Stimulated activated CD8-positive, alpha-beta memory T cell treated with anti-CD3 and anti-CD28 coated beads, Interleukin-15, amount 100 ng/mL, for 48 hours (primary cell): ENCODE results near the gene HS3ST2.

Source experiments
- DNase-seq, 2 donors: peaks; one replicate each; pipeline ENCODE4 v3.0.0-alpha.2; 2020; ENCODE audit warnings: low read depth in 2 of 2

Gene HS3ST2

DNA sequence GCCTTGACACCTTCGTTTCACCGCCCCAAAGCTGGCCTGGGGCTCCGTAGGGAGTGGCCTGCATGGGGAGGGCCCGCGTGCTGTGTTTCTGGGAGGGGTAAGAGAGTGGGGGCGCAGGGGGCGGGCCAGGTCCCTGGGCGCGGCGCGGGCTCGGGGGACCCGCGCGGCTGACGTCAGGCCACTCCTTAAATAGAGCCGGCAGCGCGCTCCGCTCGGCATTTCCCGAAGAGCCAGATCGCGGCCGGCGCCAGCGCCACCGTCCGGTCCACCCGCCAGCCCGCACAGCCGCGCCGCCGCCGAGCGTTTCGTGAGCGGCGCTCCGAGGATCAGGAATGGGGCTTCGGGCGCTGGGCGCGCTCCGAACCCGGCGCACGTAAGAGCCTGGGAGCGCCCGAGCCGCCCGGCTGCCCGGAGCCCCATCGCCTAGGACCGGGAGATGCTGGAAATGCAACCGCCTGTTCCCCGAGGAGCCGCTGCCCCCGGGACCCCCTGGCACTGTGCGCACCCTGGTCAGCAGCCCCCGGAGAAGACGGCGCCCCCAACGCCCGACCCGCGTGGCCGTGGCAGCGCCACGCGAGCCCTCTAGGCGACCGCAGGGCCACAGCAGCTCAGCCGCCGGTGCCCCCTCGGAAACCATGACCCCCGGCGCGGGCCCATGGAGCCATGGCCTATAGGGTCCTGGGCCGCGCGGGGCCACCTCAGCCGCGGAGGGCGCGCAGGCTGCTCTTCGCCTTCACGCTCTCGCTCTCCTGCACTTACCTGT is at the start of gene HS3ST2:
Gene HS3ST2 (plus strand): TSS at position 215 of the 763 bp plus-strand sequence. CDS start 449 bp downstream, at position 664.
- DNase-seq = no peak

DNA sequence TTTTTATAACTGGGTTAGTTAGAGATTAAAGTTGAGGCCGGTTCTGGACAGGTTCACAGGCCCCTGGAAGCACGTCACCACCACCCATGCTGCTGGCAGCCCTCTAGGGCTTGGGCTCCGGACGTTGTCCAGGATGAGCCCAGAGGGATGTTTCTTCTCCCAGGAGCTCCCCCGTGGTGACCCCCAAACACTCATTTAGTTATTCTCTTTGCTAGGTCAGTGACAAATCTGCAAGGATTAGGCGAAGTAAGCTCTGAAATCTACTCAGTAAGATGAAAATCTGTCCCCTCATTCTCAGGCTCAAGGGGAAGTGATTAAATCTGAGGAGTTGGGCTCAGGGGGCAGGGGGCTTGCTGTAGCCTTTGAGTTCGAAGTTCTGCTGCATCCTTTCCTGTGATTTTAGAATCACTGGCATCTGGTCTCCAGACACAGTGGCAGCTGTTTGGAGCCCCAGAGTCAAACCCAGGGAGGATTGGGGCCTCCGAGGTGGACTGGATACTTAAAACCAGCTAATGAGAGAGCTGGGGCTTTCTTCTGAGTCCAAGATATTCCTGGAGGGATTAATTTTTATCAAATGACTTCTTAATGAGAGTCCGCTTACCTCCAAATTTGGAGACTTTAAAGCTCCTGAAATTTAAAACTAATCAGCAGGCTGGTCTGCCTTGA is 49.2 kb upstream of the HS3ST2 start:
- no peak for DNase-seq

DNA sequence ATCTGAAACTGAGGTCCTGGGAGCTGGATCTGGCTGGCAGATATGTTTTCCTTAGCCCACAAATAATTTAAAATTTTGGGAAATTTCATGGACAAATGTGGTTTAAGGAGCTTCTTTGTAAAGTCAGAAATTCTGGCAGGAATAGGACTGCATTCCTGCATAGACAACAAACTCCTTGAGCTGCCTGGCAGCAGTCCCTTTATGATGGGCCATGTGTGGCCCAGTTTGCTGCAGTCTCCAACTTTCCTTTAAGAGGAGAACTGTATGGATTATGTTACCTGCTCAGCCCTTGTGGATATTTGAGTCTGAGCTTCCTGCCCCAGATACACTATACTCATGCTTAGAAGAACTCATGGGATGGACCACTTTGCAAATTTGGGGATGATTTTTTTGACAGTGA is 48.5 kb upstream of the HS3ST2 start:
- DNase-seq = no peak

DNA sequence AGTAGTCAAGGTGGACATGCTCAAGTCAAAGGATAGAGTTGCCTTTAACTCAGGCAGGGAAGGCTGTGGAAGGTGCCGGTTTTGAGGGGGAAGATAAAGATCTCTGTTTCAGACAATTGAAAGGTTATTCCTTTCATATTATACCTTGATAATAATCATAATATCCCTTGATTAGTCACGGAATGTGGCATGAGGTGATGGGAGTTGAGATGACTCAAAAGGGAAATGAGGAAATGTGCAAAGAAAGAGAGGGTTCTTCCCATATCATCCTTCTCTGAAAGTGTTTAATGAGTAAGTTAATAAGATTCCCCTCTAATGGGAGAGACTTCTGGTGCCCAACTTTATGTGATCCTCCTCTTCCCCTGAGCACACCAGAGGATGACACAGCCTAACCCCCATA is 43.1 kb upstream of the HS3ST2 start:
- no peak for DNase-seq

DNA sequence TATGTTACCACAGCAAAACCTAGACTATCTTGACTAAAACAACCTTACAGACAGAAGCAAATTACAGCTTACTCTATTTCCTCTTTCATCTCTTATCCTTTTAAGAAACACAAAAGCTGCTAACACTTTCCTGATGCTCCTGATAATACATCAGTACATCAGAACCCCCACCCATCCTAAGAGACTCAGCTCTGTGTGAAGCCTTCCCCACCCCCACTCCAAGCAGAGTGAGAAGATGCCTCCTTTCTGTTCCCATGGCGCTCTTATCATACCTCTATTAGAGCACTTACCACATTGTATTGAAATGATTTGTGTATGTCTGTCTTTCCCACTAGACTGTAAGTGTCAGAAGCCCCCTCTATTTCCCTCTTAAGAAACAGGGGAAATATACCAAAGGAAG is 42.4 kb upstream of the HS3ST2 start:
- no peak for DNase-seq

DNA sequence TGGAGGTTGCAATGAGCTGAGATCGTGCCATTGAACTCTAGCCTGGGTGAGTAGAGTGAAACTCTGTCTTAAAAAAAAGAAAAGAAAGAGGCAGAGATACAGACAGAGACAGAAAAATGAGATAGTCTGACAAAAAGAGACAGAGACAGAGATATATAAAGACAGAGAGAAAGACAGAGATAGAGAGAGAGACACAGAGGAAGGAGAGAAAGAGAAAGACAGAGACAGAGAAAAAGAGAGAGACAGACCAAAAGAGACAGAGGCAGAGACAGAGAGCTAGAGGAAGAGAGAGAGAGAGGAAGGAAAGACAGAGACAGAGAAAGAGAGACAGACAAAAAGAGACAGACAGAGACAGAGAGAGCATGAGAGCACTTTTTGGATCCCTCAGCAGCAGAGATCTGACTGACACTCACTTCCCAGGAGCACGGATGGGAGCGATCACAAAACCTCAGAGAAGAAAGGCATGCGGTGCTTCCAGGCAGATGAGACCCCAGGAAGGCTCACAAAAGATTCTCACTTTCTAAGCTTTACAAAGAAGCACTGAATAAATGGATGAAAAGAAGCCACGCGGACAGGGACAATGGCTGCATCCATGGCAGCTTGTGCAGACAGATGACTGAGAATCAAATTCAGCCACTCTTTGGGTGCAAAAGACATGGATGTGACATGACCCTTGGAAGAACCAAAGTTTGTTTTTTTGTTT is 38.6 kb upstream of the HS3ST2 start:
- DNase-seq = no peak

DNA sequence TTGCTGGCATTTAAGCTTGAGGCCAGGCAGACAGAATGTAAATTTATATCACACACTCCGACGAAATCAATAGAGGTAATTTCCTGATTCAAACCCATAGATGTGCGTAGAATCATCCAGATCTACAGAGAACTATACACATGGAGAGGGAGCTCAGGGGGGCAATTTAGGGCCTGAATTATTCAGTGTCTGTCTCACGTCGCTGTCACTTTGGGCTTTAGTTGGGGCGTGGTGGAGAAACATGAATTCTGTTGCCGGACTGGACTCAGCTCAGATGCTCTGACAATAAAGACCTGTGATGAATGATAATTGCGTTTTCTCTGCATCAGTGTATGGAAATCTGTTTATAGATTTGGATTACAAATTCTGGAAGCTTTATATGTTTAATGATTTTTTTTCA is 32.5 kb upstream of the HS3ST2 start:
- DNase-seq = no peak

DNA sequence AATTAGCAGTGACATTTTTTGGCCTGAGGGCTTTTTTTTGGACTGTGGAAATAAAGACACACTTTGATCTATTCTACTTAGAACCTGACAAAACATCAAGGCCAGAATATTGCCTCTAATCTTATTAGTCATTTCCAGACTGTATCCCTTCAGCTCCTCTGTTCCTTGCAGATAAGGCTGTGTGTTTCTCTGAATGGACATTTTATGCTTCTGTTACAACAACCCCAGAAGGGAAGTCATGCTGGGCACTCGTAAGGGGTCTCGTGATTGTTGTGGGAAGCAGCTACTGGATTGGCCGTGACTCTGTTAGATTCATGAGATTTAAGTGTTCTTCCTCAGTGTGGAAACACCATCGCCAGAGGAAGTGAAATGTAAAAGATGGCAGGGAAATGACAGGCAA is 31.6 kb upstream of the HS3ST2 start:
- no peak for DNase-seq

DNA sequence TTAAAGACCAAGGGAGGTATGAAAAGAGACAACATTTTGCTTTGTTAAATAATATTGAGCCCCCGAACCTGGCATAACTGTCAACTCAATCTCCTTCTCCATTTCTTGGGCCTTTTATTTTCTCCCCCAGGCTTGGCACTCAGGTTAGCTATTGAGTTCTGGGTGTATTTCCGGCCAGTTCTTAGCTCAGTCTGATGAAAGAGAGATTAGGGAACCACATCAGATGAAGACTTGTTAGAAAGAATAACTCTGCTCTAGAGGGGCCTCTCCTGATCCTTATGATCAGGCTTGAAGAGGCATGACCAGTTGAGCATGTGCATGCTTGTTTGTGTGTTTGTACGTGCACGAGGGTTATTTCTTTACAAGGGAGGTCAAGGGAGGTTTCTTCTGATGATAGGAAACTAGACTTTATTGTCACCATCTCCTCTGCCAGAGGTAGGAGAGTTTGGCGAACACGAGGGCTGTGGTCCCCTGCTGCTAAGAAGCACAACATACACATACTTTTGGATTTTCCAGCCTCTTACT is 29.2 kb upstream of the HS3ST2 start:
- no peak for DNase-seq

DNA sequence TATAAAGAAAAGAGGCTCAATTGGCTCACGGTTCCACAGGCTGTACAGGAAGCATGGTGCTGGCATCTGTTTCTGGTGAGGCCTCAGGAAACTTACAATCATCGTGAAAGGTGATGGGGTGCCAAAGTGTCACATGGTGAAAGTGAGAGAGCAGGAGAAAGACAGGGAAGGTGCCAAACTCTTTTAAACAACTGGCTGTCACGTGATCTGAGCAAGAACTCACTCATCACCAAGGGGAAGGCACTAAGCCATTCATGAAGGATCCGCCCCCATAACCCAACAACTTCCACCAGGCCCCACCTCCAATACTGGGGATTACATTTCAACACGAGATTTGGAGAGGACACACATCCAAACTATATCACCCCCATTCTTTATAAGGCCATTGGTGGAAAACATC is 28.4 kb upstream of the HS3ST2 start:
- no peak for DNase-seq

DNA sequence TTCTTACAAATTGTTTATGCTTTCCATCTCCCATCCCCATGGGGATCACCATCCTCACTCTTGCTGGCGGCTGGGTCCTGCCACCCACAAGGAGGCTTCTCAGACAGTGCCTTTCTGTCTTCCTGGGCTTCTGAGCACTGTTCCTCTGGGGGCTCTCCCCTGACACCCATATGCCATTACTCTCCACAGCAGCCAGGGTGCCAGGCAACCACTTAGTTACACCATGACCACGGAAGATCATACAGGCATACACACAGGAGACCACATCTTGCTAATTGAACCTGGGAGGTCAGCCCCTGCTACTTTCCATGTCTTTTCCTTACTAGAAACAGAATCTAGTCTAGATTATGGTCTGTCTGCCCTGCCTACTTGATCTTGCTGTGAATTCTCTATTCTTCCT is 27.7 kb upstream of the HS3ST2 start:
- DNase-seq = no peak

DNA sequence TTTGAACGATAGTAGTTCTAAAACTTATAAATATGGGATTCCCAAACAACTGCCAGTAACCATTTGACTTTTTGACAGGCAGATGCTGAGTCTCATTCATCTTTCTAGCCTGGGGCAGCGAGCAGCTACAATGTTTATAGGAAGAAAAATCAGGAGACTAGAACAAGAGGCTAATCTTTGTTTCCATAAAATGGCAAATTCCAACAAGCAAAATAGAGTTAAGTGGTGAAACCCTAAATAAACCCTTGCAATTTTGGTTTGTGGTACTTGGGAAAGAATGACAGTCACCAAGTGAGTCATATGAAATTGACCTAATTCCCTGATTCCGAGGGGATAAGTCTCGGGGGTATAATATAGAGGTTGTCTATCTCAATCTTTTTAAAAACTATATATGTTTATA is 27.3 kb upstream of the HS3ST2 start:
- DNase-seq = no peak

DNA sequence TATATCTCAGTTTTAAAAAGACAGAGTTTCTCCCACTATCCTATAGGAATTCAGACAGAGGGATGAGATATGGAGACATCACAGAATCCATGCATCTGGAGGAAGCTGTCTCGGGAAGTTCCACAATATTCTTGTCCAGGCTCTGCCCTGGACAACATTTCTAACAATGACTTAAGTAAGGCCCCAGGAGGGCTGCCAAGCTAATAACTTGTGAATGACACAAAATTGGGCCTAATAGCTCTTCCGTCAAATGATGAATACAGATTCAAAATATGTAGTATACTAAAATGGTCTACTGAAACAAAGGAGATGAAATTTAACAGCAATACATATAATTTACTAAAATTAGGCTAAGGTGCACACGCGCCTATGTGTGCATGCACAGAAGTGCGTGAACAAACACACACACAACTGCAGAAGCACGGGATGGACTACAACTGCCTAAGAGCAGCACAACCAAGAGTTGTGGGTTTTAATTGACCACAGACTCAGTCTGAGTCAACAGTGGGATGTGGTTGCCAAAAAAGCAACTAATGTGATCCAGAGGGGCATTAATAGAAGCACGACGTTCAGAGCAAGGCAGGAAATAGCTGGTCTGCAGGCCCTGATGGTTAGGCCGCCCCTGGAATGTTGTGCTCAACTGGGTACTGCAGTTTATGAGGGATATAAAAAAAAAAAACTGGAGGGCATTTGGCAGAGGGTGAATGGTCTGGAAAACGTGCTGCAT is 26.3 kb upstream of the HS3ST2 start:
- DNase-seq = no peak

DNA sequence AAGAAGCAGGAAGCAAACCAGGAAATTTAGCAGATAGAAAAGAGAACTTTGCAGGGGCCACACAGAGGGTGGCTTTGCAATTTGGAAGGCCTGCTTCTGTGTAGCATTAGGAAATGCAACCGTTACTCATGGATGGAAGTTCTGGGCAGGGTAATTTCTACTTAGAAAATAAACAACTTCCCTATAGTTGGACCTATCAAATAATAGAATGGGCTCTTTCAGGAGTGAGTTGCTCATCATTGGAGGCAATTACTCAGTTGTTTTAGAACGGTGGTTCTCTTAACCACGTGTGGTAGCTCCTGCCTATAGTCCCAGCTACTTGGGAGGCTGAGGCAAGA is 25.8 kb upstream of the HS3ST2 start:
- DNase-seq = no peak

DNA sequence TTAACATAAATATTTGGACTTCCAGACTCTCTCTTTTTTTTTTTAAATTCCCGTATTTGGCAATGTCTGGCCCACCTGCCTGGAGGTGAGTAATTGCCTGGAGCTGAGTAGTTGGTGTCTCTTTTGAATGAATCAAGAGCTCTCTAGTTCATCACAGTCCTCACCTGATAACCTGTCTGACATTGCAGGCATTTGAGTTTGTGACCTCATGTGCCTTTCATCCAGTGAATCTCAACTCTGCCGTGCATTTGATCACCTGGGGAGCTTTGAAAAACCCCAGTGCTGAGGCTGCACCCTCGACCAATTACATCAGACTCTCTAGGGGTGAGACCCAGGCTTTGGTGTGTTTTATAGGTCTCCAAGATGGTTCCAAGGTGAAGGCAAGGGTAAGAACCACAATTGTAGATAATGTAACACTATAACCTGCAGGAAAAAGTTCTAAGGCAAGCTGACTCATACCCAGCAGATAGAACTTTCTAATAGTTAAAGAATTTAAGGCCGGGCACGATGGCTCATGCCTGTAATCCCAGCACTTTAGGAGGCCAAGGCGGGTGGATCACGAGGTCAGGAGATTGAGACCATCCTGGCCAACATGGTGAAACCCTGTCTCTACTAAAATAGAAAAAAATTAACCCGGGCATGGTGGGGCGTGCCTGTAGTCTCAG is 24.5 kb upstream of the HS3ST2 start:
- DNase-seq = no peak

DNA sequence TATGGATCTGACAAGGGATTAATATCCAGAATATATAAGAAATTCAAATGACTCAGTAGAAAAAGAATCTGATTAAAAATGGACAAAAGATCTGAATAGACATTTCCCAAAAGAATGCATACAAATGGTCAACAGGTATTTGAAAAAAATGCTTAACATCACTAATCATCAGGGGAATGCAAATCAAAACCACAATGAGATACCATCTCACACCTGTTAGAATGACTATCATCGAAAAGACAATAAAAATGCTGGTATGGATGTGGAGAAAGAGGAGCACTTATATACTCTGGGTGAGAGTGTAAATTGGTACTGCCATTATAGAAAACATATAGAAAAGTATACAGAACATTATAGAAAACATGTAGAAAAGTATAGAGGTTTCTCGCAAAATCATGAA is 16.4 kb upstream of the HS3ST2 start:
- no peak for DNase-seq

DNA sequence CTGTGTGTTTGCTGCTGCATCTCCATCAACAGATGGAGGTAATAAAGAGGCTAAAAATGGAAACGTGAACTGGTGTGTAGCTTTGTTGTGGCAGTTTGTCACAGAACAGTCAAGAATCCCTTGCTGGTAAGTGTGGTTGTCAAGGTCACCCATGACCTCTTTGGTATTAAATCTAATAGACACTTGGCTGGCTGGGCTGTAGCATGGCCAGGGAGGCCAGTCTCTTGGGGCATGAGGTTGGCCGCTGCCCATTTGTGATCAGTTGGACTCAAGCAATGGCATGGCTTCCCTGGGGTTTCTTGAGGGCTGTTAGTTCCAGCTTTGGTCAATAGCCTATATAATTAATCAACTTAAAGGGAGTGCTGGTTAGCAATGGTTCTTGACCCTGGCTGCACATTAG is 14.8 kb upstream of the HS3ST2 start:
- no peak for DNase-seq

DNA sequence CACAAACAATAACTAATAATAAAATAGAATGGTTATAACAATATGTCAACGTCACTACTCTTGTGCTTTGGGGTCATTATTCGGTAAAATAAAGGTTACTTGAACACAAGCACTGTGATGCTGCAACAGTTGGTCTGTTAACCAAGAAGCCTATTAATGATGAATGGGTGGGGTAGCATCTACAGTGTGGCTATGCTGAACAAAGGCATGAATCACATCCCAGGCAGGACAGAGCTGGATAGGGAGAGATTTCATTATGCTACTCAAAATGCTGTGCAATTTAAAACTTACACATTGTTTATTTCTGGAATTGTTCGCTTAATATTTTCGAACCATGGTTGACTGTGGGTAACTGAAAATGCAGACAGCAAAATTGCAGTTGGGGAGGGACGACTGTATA is 9.1 kb upstream of the HS3ST2 start:
- DNase-seq = no peak

DNA sequence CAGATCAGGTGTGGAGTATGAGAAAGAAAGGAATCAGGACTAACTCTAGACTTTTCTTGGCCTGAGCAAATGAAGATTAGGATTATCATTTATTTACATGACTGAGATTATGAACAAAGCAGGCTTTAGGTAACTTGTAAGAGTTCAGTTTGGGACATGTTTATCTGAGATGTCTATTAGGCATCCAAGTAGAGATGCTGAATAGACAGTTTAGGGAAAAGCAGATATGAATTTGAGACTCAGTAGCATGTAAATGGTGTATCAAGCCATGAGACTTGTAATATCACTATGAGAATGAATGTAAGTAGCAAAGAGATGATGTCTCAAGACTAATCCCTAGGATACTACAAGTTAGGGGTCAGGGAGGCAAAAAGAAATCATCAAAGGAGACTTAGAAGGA is 8.6 kb upstream of the HS3ST2 start:
- DNase-seq = no peak

DNA sequence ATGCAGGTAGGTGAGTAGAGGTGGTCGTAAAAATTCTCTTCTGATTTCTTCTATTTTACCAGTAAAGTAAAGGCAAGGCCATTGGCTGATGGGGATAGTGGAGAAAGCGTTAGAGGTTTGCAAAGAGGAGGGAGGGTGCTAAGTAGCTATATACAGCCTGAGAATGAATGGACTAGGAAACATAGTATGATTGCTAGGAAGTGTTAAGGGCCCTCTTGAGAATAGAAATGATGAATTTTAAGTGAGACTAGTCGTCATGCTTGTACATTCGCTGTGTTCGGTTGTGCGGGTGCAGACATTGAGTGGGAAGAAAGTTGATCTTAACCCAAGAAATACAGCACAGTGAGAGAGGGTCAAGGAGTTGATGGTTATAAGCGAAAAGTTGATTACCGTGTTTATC is 7.2 kb upstream of the HS3ST2 start:
- DNase-seq = no peak

DNA sequence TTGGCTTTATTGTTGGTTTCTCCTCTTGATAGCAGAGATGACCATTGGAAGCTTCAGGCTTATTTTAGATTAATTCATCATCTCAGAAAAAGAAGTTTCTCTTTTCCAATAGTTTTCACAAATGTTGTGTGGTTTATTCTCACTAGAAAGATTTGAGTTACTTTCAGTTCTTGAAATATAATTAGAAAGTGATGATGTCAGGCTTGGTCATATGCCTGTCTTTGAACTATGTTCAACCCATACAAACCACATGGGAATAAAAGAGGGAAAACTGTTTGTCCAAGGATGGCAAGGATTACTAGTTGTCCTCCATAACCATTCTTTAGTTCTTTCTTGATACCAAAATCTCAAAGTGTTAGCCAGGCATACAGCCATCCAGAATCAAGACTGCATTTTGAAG is 3.7 kb upstream of the HS3ST2 start:
- DNase-seq = no peak
